Measurements from ENCODE around the gene DOCK2.

Gene DOCK2

DNA sequence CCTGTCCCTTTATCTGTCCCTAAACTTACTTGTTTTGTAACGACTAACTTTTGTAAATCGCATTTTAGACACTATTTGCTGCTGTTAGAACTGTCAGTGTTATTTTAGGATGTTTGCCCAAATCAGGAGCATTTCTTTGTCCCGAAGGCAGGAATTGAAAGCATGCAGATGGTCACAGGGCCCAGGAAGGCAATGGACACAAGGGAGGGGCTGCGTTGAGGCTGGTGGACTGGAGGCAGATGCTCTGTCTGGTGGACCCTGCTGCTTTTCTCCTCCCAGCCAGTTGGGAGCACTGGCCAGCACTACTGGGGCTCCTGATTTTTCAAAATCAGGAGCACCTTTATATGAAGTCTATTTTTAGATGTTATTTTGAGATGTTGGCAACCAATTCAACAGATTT lies 31.7 kb downstream of the DOCK2 start:
- TF ChIP-seq, protein P1, sequence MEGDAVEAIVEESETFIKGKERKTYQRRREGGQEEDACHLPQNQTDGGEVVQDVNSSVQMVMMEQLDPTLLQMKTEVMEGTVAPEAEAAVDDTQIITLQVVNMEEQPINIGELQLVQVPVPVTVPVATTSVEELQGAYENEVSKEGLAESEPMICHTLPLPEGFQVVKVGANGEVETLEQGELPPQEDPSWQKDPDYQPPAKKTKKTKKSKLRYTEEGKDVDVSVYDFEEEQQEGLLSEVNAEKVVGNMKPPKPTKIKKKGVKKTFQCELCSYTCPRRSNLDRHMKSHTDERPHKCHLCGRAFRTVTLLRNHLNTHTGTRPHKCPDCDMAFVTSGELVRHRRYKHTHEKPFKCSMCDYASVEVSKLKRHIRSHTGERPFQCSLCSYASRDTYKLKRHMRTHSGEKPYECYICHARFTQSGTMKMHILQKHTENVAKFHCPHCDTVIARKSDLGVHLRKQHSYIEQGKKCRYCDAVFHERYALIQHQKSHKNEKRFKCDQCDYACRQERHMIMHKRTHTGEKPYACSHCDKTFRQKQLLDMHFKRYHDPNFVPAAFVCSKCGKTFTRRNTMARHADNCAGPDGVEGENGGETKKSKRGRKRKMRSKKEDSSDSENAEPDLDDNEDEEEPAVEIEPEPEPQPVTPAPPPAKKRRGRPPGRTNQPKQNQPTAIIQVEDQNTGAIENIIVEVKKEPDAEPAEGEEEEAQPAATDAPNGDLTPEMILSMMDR (IDR thresholded peaks at IDR 0.05; ENCODE audit: low read depth, low read length, missing control alignments): no peak
- H3K4me3 ChIP-seq (replicated peaks; ENCODE audit: low read depth, low read length): no peak overlapping the region
- DNase-seq (ENCODE audit: extremely low read depth, low read depth): no peak

DNA sequence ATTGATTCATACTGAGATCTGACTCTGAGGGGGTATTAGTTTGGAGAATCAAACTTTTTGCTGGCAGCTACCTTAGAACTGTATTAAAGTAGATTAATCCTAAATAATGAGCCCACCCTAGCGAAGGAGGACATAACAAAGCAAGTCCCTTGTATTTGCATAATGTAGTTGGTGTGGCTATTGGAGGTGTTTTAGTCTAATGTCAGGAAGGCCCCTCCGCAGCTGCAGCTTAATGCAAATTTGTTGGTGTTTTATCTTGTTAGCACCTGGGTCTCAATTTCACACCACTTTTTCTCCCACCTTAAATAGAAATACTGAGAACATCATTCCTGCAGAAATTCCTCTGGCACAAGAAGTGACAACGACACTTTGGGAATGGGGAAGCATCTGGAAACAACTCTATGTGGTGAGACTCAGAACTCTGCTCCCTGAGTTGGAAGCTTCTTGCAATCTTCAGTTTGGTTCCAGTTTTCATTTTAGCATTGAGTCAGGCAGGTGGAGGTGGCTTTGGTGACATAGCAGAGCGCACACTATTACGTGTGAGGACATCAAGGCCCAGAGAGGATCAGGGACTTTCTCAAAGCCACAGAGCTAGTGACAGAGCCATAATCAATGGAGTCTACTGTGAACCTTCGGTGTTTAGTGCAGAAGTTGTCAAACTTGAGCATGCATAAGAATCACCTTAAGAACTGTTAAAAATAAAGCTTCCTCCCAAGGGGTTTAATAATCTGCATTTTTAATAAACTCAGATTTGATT lies 33.9 kb downstream of the DOCK2 start:
- no peak overlapping the region for H3K4me3 ChIP-seq (replicated peaks; ENCODE audit: low read depth, low read length)
- DNase-seq (ENCODE audit: extremely low read depth, low read depth): no peak
- TF ChIP-seq, protein P1 (IDR thresholded peaks at IDR 0.05; ENCODE audit: low read depth, low read length, missing control alignments): no peak

DNA sequence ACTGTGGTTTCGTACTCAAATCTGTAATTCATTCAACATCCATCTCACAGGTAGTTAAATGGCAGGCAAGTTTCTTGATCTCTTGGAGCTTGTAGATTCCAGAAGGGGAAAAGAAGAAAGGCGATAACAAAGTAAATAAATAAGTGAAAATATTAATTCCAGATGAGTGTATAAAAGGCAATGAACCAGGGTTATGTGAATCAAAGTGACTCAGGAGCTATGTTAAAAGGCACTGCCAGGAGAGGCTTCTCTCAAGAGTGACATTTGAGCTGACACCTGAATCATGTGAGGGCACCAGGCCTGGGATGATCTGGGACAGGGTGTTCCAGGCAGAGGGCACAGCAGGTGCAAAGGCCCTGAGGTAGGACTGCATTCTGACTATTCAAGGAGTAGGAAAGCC lies 45.0 kb downstream of the DOCK2 start:
- TF ChIP-seq, protein P1 (IDR thresholded peaks at IDR 0.05; ENCODE audit: low read depth, low read length, missing control alignments): no peak
- H3K4me3 ChIP-seq (replicated peaks; ENCODE audit: low read depth, low read length): no peak overlapping the region
- DNase-seq (ENCODE audit: extremely low read depth, low read depth): no peak

DNA sequence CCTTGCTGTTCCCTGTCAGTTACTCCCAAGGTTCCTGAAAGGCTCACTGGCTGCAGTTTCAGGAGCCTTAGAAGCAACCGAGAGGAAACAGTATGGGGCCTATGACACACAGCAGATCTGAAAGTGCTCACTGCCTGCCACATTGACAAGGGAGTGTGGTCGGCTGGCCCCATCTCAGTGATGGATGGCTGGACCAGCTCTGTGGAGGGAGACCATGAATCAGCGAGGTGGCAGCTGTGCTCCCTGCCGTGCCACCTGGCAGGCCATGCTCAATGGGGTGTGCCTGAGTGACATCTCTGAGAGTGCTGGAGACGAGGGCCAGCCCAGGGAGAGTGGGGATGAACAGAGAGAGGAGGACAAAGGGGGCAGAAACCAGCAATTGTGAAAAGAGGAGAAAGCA lies 49.1 kb downstream of the DOCK2 start:
- H3K4me3 ChIP-seq (replicated peaks; ENCODE audit: low read depth, low read length): no peak overlapping the region
- no peak for DNase-seq (ENCODE audit: extremely low read depth, low read depth)
- TF ChIP-seq, protein P1 (IDR thresholded peaks at IDR 0.05; ENCODE audit: low read depth, low read length, missing control alignments): no peak

DNA sequence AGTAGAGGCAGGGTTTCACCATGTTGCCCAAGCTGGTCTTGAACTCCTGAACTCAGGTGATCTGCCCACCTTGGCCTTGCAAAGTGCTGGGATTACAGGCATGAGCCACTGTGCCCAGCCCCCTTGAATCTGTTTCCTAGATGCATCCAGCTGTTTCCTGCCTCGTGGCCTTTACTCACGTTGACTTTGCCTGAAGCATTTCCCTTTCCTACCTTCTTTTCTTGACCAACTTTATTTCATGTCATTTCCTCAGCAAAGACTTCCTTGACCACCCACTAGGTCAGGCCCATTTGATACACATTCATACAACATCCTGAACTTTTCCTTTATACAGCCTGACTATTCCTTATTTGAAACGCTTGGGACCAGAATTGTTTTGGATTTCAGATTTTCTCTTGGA lies 51.0 kb downstream of the DOCK2 start:
- H3K4me3 ChIP-seq (replicated peaks; ENCODE audit: low read depth, low read length): no peak overlapping the region
- TF ChIP-seq, protein P1 (IDR thresholded peaks at IDR 0.05; ENCODE audit: low read depth, low read length, missing control alignments): no peak
- DNase-seq (ENCODE audit: extremely low read depth, low read depth): no peak

DNA sequence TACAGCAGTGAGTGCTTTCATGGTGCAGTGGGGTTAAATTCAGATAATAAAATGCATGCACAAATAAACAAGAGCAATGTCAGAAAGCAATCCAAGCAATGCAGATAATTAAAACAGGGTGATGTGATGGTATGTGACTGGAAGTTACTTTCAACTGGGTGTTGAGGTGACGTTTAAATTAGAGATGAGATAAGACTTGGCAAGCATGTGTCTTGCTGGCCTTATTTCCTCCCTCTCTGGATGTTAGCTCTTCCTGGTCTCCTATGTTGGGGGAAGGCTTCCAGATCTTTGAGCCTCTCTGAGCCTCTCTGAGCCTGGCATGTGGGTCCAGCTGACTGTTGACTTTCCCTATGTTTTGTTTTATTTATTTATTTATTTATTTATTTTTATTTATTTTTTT lies 54.4 kb downstream of the DOCK2 start:
- TF ChIP-seq, protein P1 (IDR thresholded peaks at IDR 0.05; ENCODE audit: low read depth, low read length, missing control alignments): no peak
- H3K4me3 ChIP-seq (replicated peaks; ENCODE audit: low read depth, low read length): no peak overlapping the region
- DNase-seq (ENCODE audit: extremely low read depth, low read depth): no peak

All from HFF-Myc (cell line).